Measurements from ENCODE around the gene RNF225. TPM values are rescaled to one million over a fixed set of nuclear protein-coding genes. Genes with fewer than 3 reads are reported as not detected.

RNF225 gene
- total and polyA plus RNA-seq, 2 of the 13 experiments (the other 11 are each of a cell fraction or from before 2014, with no cell fraction given), result not detected

DNA sequence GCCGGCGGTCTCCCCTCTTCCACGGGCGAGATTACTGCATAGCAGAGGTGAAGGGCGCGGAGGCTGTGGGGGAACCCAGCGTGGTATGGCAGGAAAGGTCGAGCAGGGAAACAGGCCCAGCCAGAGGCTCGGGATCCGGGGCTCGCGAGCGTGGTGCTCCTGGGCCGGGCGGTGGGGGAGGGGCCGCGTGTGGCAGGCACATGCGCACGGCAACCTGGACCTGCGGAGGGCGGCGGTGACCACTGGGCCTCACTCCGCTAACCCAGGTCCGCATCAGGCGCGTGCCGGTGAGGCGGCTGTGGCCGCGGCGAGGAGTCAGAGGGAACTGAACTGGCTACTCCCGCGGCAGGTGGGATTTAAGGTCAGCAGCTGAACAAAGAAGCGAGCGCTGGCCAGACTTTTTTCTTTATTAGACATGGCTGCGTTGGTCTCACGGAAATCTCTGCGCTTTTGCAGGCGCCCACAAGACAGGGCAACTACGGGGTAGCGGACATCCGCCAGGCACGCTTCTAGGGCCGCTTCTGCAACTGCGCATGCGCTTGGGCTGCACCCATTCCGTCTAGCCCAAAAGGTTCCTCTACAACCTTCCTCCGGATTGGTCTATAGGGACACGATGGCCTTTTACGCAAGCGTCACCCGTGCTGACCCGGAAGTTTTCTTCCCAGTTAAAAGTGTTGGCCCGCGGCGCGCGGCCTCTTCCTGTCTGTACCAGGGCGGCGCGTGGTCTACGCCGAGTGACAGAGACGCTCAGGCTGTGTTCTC, 8.7 kb upstream of the RNF225 start, which contains the start of gene RPS5 (continued):
- TF ChIP-seq AFF4 (CRISPR knock-in tag; IDR thresholded peaks at IDR 0.05) (no peak; the same call in 1 of the 2 replicates), ZNF678 (CRISPR knock-in tag; IDR thresholded peaks at IDR 0.05) (peak; percentile 42; the same call in 1 of the 2 replicates), FOXP1 (IDR thresholded peaks at IDR 0.05) (no peak), FOXP1 (CRISPR knock-in tag; IDR thresholded peaks at IDR 0.05) (no peak), ZEB1 (IDR thresholded peaks at IDR 0.05; ENCODE audit: insufficient replicate concordance, low read depth) (peak; percentile 67), GATAD1 (CRISPR knock-in tag; IDR thresholded peaks at IDR 0.05) (peak; percentile 93), ZNF468 (CRISPR knock-in tag; IDR thresholded peaks at IDR 0.05) (peak; percentile 67; the same call in 1 of the 2 replicates), FOXM1 (CRISPR knock-in tag; IDR thresholded peaks at IDR 0.05) (no peak), ADNP (CRISPR knock-in tag; IDR thresholded peaks at IDR 0.05) (no peak), SP5 (CRISPR knock-in tag; IDR thresholded peaks at IDR 0.05; ENCODE audit: borderline replicate concordance, low read depth) (no peak; the same call in 1 of the 2 replicates), CENPX (CRISPR knock-in tag; IDR thresholded peaks at IDR 0.05) (no peak), HCFC1 (IDR thresholded peaks at IDR 0.05; ENCODE audit: low read depth, low read length) (peak; percentile 77), ATF3 (CRISPR knock-in tag; IDR thresholded peaks at IDR 0.05) (0 out of 2 replicates have a peak, but pooled peaks have one; percentile 24), ZNF841 (CRISPR knock-in tag; IDR thresholded peaks at IDR 0.05; ENCODE audit: borderline replicate concordance) (peak; percentile 53; the same call in 1 of the 2 replicates), GLI4 (CRISPR knock-in tag; IDR thresholded peaks at IDR 0.05; ENCODE audit: borderline replicate concordance) (peak; percentile 93; the same call in 1 of the 2 replicates), KDM4B (CRISPR knock-in tag; IDR thresholded peaks at IDR 0.05) (peak; percentile 66; the same call in 1 of the 2 replicates), MTF2 (CRISPR knock-in tag; IDR thresholded peaks at IDR 0.05; ENCODE audit: borderline replicate concordance) (no peak), CBFB (CRISPR knock-in tag; IDR thresholded peaks at IDR 0.05) (peak; percentile 21), ZNF333 (CRISPR knock-in tag; IDR thresholded peaks at IDR 0.05; ENCODE audit: borderline replicate concordance) (peak; percentile 85), EP300 (IDR thresholded peaks at IDR 0.05; ENCODE audit: low read depth in 2 of 2, low read length in 2 of 2) (no peak), EP300 (CRISPR knock-in tag; IDR thresholded peaks at IDR 0.05; ENCODE audit: borderline replicate concordance) (no peak), FLYWCH1 (CRISPR knock-in tag; IDR thresholded peaks at IDR 0.05) (0 out of 2 replicates have a peak, but pooled peaks have one; percentile 52), RORA (CRISPR knock-in tag; IDR thresholded peaks at IDR 0.05) (no peak), CHD4 (IDR thresholded peaks at IDR 0.05; ENCODE audit: borderline replicate concordance, low read length) (no peak), ZNF709 (CRISPR knock-in tag; IDR thresholded peaks at IDR 0.05) (peak; percentile 82; the same call in 1 of the 2 replicates), ZNF766 (CRISPR knock-in tag; IDR thresholded peaks at IDR 0.05; ENCODE audit: borderline replicate concordance) (peak; percentile 54; the same call in 1 of the 2 replicates), ZNF839 (CRISPR knock-in tag; IDR thresholded peaks at IDR 0.05; ENCODE audit: borderline replicate concordance) (no peak; the same call in 1 of the 2 replicates), ZBTB38 (CRISPR knock-in tag; IDR thresholded peaks at IDR 0.05) (peak; percentile 83), NPAS2 (CRISPR knock-in tag; IDR thresholded peaks at IDR 0.05; ENCODE audit: borderline replicate concordance) (no peak)
